Ovary (tissue), 3 donors: ENCODE data around the gene REXO2.

Source experiments
- EP300 ChIP-seq: sonication (generic); formaldehyde crosslinking; IDR thresholded peaks from one replicate; pipeline ENCODE4 v1.6.1; 2017; ENCODE audit warnings: antibody characterized with exemption
- POLR2A ChIP-seq: fragments of 450-650 bp; IDR thresholded peaks from one replicate; pipeline ENCODE4 v1.6.1; 2017; ENCODE audit warnings: antibody characterized with exemption, mild to moderate bottlenecking, moderate library complexity
- TF ChIP-seq, protein P1 (sequence below), 3 donors: fragments of 450-650 bp in 2 of 3; fragments of 200-600 bp in 1 of 3; IDR thresholded peaks; one replicate each; pipeline versions ENCODE4 v1.5.1 to v1.8.0; 2016 to 2022; ENCODE audit warnings: antibody characterized with exemption in 3 of 3, mild to moderate bottlenecking in 1 of 3
- donor health status: DM: no; HTN: no; CAD: no.

DNA sequence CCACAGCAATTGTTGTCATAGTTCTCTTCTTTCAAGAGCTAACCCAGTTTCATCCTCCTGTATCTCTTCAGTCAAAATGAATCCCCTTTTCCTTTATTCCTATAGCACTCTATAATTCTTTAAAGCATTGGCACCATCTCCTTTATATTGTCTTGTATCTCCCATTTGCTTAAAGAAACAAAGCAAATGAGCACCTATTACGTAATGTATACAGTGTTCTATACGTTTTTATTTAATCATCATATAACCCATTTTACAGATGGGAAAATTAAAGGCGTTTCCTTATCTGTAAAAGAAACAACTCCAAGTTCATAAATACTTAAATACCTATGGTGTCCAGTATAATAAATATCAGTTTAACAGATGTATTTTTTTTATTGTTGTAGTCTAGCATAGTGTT, 6.4 kb upstream of the REXO2 start:
- TF ChIP-seq, protein P1, sequence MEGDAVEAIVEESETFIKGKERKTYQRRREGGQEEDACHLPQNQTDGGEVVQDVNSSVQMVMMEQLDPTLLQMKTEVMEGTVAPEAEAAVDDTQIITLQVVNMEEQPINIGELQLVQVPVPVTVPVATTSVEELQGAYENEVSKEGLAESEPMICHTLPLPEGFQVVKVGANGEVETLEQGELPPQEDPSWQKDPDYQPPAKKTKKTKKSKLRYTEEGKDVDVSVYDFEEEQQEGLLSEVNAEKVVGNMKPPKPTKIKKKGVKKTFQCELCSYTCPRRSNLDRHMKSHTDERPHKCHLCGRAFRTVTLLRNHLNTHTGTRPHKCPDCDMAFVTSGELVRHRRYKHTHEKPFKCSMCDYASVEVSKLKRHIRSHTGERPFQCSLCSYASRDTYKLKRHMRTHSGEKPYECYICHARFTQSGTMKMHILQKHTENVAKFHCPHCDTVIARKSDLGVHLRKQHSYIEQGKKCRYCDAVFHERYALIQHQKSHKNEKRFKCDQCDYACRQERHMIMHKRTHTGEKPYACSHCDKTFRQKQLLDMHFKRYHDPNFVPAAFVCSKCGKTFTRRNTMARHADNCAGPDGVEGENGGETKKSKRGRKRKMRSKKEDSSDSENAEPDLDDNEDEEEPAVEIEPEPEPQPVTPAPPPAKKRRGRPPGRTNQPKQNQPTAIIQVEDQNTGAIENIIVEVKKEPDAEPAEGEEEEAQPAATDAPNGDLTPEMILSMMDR (IDR thresholded peaks at IDR 0.05) = no peak
- TF ChIP-seq POLR2A = no peak
- no peak for TF ChIP-seq EP300
